ENCODE results near the gene PAFAH1B1. TPM values are rescaled to one million over a fixed set of nuclear protein-coding genes. Genes with fewer than 3 reads are reported as not detected.
A peak's percentile ranks its signal among the peaks of the same experiment; 100 is the strongest.
"Not testable (repeated sequence)": the region's sequence is repeated elsewhere in the genome, so short reads cannot be mapped to it uniquely, and the experiment has no call there.

Gene PAFAH1B1
- total RNA-seq, 2 donors from 2014 or later, result 84.0 to 120 TPM

DNA sequence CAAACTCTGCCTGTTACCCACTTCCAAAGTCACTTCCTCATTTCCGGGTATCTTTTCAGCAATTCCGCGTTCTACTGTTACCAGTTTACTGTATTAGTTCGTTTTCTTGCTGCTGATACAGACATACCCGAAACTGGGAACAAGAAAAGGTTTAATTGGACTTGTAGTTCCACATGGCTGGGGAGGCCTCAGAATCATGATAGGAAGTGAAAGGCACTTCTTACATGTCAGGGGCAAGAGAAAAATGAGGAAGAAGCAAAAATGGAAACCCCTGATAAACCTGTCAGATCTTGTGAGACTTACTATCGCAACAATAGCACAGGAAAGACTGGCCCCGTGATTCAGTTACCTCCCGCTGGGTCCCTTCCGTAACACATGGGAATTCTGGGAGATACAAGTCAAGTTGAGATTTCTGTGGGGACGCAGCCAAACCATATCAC is 30.9 kb downstream of the PAFAH1B1 start:
- intact Hi-C loops (cut with DNase I), result no loop called here
- no peak for DNase-seq
- no peak for ATAC-seq

DNA sequence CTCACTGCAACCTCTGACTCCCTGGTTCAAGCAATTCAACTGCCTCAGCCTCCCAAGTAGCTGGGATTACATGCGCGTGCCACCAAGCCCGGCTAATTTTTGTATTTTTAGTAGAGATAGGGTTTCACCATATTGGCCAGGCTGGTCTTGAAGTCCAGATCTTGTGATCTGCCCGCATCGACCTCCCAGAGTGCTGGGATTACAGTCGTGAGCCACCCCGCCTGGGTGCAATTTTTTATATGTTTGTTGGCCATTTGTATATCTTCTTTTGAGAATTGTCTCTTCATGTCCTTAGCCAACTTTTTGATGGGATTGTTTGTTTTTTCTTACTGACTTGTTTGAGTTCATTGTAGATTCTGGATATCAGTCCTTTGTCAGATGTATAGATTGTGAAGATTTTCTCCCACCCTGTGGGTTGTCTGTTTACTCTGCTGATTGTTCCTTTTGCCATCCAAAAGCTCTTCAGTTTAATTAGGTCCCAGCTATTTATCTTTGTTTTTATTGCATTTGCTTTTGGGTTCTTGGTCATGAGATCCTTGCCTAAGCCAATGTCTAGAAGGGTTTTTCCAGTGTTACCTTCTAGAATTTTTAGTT is 33.3 kb downstream of the PAFAH1B1 start:
- intact Hi-C loops (cut with DNase I); DNase-seq; ATAC-seq: not testable (repeated sequence)

DNA sequence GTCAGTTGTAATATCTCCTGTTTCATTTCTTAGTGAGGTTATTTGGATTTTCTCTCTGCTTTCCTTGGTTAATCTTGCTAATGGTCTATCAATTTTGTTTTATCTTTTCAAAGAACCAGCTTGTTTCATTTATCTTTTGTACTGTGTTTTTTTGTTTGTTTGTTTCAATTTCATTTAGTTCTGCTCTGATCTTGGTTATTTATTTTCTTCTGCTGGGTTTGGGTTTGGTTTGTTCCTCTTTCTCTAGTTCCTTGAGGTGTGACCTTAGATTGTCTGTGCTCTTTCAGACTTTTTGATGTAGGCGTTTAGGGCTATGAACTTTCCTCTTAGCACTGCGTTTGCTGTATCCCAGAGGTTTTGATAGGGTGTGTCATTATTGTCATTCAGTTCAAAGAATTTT is 35.5 kb downstream of the PAFAH1B1 start:
- intact Hi-C loops (cut with DNase I); ATAC-seq; DNase-seq: not testable (repeated sequence)

DNA sequence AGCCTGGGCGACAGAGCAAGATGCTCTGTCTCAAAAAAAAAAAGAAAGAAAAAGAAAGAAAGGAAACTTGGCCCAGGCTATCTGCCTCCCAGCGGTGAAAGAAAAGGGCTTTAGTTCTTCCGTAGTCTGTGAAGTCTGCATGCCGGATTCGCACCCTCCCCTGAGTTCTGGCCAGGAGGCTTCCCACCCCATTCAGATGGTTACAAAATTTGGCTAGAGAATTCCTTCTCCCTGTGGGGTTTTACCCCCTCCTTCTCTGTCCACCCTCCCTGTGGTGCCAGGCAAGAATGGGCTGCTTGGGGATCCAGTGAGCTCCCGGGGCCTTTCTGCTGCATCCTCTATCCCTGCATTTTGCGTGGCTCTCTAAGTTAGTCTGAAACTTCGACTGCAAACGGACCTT is 37.8 kb downstream of the PAFAH1B1 start:
- intact Hi-C loops (cut with DNase I), result no loop called here

DNA sequence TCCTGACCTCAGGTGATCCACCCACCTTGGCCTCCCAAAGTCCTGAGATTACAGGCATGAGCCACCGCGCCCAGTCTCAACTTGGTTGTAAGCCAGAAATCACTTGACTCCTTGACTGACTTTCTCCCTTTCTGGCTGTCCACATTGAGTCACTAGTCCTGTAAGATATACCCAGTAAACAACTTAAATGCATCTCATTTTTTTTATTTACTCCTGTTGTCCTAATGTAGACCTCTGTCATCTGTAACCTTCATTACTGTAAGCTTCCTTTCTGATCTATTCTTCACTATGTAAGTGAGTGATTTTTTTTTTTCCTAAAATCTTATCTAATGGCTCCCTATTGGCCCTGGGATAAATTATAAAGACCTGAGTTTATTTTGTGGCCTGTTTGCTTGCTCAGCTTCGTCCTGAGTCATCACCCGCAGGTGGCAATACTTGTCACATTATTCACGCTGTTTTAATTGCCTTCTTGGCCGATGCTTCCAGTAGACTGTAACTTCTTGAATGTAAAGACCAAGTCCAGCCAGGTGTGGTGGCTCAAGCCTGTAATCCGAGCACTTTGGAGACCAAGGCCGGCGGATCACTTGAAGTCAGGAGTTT is 41.0 kb downstream of the PAFAH1B1 start:
- intact Hi-C loops (cut with DNase I), result no loop called here
- DNase-seq (no peak), ATAC-seq (peak in 1 of 2 donors; percentile 54)

More for the DNA sequence above, 37.8 kb downstream of the PAFAH1B1 start:
- DNase-seq (no peak), ATAC-seq (no peak)

DNA sequence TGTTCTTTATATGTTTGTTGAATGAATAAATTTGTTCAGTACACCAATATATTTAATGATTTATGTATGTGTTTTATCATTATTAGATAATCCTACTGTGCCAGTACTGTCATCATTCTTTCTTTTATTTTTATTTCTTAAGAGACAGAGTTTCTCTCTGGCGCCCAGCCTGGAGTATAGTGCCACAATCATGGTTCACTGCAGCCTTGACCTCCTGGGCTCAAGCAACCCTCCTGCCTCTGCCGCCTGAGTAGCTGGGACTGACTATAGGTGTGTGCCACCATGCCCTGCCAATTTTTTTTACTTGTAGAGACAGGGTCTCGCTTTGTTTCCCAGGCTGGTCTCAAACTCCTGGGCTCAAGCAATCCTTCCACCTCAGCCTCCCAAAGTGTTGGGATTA is 41.8 kb downstream of the PAFAH1B1 start:
- intact Hi-C loops (cut with DNase I), result no loop called here
- ATAC-seq (peak in 1 of 2 donors; percentile 11), DNase-seq (no peak)

DNA sequence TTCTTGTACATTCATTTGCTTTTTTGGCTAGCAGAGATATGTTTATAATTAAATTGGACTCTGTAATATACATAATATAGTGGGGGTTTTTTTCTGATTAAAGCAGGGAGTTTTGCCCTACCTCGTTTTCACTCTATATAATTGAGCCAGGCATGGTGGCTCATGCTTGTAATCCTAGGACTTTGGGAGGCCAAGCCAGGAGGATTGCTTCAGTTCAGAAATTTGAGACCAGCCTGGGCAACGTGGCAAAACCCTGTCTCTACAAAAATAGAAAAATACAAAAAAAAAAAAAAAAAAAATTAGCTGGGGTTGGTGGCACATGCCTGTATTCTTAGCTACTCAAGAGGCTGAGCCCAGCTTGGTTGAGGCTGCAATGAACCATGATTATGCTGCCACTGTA is 42.2 kb downstream of the PAFAH1B1 start:
- intact Hi-C loops (cut with DNase I), result no loop called here
- ATAC-seq (no peak), DNase-seq (no peak)

DNA sequence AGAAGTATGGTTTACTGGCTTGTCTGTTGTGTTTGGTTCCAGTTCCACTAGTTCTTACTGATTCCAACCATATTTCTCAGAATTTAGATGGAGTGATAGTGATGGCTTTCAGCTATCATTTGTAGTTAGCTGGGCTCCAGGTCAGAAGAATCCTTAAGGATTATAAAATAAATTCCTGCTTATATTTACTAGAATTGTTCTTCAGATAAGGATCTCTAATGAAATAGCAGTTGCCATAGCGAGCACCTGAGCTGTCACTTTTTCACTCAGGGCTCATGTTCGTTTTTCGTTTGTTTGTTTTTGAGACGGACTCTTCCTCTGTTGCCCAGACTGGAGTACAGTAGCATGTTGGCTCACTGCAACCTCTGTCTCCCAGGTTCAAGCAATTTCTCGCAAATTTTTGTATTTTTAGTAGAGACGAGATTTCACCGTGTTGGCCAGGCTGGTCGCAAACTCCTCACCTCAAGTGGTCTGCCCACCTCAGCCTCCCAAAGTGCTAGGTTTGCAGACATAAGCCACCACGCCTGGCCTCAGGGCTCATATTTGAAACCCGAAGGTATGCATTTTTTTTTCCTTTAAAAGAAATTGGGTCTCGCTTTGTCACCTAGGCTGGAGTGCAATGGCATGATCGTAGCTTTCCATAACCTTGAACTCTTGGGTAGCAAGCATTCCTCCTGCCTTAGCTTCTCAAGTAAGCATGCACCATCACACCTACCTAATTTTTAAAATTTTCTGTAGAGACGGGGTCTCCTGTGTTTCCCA is 42.9 kb downstream of the PAFAH1B1 start:
- intact Hi-C loops (cut with DNase I), result no loop called here
- DNase-seq, result no peak
- no peak for ATAC-seq

DNA sequence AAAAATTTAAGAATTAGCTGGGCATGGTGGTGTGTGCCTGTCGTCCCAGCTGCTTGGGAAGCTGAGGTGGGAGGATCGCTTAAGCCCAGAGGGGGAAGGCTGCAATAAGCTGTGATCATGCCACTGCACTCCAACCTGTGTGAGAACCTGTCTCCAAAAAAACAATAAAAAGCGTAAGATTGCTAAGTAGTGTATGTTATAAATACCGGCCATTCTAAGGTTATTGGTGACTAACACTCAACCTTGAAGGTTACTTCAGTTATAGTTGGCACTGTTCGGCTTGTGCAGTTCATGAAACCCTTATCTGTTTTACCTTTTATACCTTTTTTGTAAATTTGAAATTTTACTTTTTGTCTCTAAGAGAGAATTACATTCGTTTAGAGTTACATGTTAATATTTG is 44.0 kb downstream of the PAFAH1B1 start:
- DNase-seq, result no peak
- ATAC-seq, result no peak
- intact Hi-C loops (cut with DNase I), result no loop called here

DNA sequence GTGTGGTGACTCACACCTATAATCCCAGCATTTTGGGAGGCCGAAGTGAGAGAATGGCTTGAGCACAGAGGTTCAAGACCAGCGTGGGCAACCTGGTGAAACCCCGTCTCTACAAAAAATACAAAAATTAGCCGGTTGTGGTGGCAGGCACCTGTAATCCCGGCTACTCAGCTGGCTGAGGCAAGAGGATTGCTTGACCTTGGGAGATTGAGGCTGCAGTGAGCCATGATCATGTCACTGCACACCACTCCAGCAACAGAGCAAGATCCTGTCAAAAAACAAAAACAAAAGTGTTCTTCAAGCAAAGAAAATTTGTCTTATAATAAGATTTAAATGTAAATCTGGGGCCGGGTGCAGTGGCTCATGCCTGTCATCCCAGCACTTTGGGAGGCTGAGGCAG is 51.5 kb downstream of the PAFAH1B1 start:
- DNase-seq (no peak), ATAC-seq (no peak)
- intact Hi-C loops (cut with DNase I), result no loop called here

DNA sequence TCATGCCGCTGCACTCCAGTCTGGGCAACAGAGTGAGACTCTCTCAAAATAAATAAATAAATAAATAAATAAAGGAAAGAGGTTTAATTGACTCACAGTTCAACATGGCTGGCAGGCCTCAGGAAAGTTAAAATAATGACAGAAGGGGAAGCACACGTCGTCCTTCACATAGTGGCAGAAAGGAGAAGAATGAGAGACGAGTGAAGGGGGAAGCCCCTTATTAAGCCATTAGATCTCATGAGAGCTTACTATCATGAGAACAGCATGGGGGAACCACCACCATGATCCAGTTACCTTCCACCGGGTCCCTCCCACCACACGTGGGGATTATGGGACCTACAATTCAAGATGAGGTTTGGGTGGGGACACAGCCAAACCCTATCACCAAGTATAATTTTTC is 54.5 kb downstream of the PAFAH1B1 start:
- intact Hi-C loops (cut with DNase I), result no loop called here
- DNase-seq (no peak), ATAC-seq (no peak)

DNA sequence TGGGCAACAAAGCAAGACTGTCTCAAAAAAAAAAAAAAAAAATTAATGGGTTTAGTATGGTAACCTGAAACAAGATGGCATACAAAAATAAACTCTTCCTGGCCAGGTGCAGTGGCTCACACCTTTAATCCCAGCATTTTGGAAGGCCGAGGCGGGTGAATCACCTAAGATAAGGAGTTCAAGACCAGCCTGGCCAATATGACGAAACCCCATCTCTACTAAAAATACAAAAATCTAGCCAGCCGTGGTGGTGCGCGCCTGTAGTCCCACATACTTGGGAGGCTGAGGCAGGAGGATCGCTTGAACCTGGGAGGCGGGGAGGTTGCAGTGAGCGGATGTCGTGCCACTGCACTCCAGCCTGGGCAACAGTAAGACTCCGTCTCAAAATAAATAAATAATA is 55.7 kb downstream of the PAFAH1B1 start:
- ATAC-seq (no peak), DNase-seq (no peak)
- intact Hi-C loops (cut with DNase I), result no loop called here

DNA sequence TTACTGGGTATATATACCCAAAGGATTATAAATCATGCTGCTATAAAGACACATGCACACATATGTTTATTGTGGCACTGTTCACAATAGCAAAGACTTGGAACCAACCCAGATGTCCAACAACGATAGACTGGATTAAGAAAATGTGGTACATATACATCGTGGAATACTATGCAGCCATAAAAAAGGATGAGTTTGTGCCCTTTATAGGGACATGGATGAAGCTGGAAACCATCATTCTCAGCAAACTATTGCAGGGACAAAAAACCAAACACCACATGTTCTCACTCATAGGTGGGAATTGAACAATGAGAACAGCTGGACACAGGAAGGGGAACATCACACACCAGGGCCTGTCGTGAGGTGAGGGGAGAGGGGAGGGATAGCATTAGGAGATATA is 59.5 kb downstream of the PAFAH1B1 start:
- DNase-seq; ATAC-seq; intact Hi-C loops (cut with DNase I): not testable (repeated sequence)

DNA sequence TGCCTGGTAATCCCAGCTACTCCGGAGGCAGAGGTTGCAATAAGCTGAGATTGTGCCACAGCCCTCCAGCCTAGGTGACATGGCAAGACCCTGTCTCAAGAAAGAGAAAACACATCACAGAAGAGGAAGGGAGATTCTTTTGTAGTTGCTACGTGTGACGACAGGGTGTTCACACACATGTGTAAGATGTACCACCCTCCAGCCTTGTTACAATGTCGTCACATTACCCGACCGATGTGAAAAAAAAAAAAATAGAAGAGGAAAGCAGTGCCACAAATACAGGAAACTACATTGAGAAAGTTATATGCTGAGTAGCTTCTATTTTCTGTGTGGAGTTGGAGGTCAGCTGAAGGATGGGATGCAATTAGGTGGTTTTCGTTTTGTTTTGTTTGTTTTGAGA is 62.1 kb downstream of the PAFAH1B1 start:
- intact Hi-C loops (cut with DNase I), result no loop called here
- ATAC-seq, result no peak

DNA sequence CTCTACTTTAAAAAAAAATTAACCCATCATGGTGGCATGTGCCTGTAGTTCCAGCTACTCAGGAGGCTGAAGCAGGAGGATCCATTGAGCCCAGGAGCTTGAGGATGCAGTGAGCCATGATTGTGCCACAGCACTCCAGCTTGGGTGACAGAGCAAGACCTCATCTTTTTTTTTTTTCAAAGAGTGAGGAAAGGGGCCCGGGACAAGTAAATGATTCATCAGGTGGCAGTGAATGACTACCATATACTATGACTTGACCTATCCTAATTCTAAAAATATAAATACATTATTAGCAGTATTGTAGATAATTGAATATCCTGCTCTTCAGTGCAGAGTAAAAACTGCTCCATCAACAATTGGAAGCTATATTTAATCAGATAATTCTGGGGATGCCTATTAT is 62.8 kb downstream of the PAFAH1B1 start:
- no peak for ATAC-seq
- no peak for DNase-seq
- intact Hi-C loops (cut with DNase I), result no loop called here

More for the DNA sequence above, 62.1 kb downstream of the PAFAH1B1 start:
- DNase-seq, result no peak

DNA sequence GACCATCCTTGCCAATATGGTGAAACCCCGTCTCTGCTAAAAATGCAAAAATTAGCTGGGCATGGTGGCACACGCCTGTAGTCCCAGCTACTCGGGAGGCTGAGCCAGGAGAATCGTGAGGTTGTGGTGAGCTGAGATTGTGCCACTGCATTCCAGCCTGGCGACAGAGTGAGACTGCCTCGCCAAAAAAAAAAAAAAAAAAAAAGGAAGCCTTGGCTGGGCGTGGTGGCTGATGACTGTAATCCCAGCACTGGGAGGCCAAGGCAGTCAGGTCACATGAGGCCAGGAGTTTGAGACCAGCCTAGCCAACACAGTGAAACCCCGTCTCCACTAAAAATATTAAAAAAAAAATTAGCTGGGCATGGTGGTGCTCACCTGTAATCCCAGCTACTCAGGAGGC is 65.9 kb downstream of the PAFAH1B1 start:
- DNase-seq (peak; percentile 28), ATAC-seq (peak; percentile 23 to 58)
- intact Hi-C loops (cut with DNase I), result not testable (repeated sequence)

DNA sequence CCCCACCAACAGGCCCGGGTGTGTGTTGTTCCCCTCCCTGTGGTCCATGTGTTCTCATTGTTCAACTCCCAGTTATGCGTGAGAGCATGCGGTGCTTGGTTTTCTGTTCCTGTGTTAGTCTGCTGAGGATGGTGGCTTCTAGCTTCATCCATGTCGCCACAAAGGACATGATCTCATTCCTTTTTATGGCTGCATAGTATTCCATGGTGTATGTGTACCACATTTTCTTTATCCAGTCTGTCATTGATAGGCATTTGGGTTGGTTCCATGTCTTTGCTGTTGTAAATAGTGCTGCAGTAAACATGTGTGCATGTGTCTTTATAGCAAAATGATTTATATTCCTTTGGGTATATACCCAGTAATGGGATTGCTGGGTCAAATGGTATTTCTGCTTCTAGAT is 67.0 kb downstream of the PAFAH1B1 start:
- ATAC-seq; intact Hi-C loops (cut with DNase I); DNase-seq: not testable (repeated sequence)

DNA sequence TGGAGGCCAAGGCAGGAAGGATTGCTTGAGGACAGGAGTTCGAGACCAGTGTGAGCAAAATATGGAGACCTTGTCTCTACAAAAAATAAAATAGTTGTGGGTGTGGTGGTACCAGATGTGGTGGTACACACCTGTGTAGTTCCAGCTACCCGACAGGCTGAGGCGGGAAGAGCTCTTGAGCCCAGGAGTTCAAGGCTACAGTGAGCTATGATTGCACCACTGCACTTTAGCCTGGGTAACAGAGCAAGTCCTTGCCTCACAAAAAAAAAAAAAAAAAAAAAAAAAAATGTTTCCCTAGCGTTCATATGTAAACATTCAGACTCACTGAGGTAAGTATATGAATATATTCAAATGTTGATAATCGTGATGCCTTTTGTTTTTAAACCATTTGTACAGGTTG is 78.6 kb downstream of the PAFAH1B1 start:
- intact Hi-C loops (cut with DNase I), result loop anchor here in 1 of 2 donors (10.0 kb wide), 1 partner anchor 77 kb away; the partner anchor contains the start of gene PAFAH1B1
- ATAC-seq (no peak), DNase-seq (no peak)

DNA sequence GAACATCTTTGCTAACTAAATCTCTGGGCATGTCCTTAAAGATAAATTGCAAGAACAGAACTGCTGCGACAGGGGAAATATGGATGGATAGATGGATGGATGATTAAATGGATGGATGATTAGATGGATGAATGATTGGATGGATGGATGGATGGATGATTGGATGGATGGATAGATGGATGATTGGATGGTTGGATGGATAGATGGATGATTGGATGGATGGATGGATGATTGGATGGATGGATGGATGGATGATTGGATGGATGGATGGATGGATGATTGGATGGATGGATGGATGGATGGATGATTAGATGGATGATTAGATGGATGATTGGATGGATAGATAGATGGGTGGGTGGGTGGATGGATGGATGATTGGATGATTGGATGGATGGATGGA is 85.8 kb downstream of the PAFAH1B1 start:
- not testable (repeated sequence) for DNase-seq, ATAC-seq
- intact Hi-C loops (cut with DNase I), result loop anchor here in 1 of 2 donors (10.0 kb wide), 1 partner anchor 84 kb away; the partner anchor contains the start of gene PAFAH1B1

DNA sequence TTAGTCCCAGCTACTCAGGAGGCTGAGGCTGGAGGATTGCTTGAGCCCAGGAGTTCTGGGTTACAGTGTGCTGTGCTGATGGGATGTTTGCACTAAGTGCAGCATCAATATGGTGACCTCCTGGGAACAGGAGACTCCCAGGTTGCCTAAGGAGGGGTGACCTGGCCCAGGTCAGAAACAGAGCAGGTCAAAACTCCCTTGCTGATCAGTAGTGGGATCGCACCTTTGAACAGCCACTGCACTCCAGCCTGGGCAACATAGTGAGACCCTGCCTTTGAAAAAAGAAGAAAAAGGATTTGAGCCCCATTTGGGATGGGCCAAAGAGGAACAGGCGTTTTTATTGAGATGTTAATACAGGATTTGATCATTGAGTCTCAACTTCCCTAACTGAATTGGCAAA is 87.5 kb downstream of the PAFAH1B1 start:
- DNase-seq, result no peak
- ATAC-seq, result no peak
- intact Hi-C loops (cut with DNase I), result loop anchor here in 1 of 2 donors (10.0 kb wide), 1 partner anchor 166 kb away; the partner anchor contains the start of gene METTL16

Measured in left cardiac atrium (tissue), 4 donors.